Natural killer cell (primary cell): ENCODE data around the gene RRP1B. TPM values are rescaled to one million over a fixed set of nuclear protein-coding genes. Genes with fewer than 3 reads are reported as not detected.

Experiments
- ATAC-seq, 3 donors: fragments of 150-1000 bp in 2 of 3; fragments of 200-7000 bp in 1 of 3; cut with Tn5 transposase; 1 replicate in 1 of 3; 2 replicates in 2 of 3; pipeline ENCODE4 v1.10.0; 2021; ENCODE audit warnings: mild to moderate bottlenecking in 2 of 3, moderate library complexity in 2 of 3
- DNase-seq, 2 donors: peaks; one replicate each; pipeline versions ENCODE4 v3.0.0 to v3.0.0-alpha.2; 2013 to 2021; ENCODE audit warnings: mixed read lengths in 1 of 2
- H3K27ac ChIP-seq: one replicate; pipeline ENCODE4 v1.5.1; 2013; ENCODE audit warnings: mild to moderate bottlenecking, low read length
- H3K27me3 ChIP-seq: one replicate; pipeline ENCODE4 v1.6.1; 2013; ENCODE audit warnings: low read length; ENCODE audit not compliant: control insufficient read depth, insufficient read depth
- H3K36me3 ChIP-seq: one replicate; pipeline ENCODE4 v1.6.1; 2013; ENCODE audit warnings: low read length; ENCODE audit not compliant: control insufficient read depth, insufficient read depth
- H3K4me1 ChIP-seq: one replicate; pipeline ENCODE4 v1.6.1; 2013; ENCODE audit warnings: low read length; ENCODE audit not compliant: control insufficient read depth, insufficient read depth
- H3K4me3 ChIP-seq: one replicate; pipeline ENCODE4 v1.5.1; 2013; ENCODE audit warnings: low read length
- H3K9me3 ChIP-seq: one replicate; pipeline ENCODE4 v1.6.1; 2013; ENCODE audit warnings: low read length; ENCODE audit not compliant: control insufficient read depth, insufficient read depth
- H3K27ac Mint-ChIP-seq, 2 donors: one replicate each; pipeline ENCODE4 v1.8.0; 2022; ENCODE audit warnings: mild to moderate bottlenecking in 2 of 2, mixed read lengths in 2 of 2, moderate library complexity in 1 of 2
- H3K27me3 Mint-ChIP-seq, 2 donors: one replicate each; pipeline ENCODE4 v1.8.0; 2022; ENCODE audit warnings: low read depth in 2 of 2, mixed read lengths in 2 of 2
- H3K36me3 Mint-ChIP-seq: one replicate; pipeline ENCODE4 v1.8.0; 2022; ENCODE audit warnings: mixed read lengths
- H3K4me1 Mint-ChIP-seq, 2 donors: one replicate each; pipeline ENCODE4 v1.8.0; 2022; ENCODE audit warnings: mixed read lengths in 2 of 2
- H3K4me3 Mint-ChIP-seq: one replicate; pipeline ENCODE4 v1.8.0; 2022; ENCODE audit warnings: mild to moderate bottlenecking, moderate library complexity, mixed read lengths
- H3K9me3 Mint-ChIP-seq, 2 donors: one replicate each; pipeline ENCODE4 v1.8.0; 2022; ENCODE audit warnings: mixed read lengths in 2 of 2
- WGBS: methylation state at CpG from one replicate; pipeline ENCODE4 v1.1.7; 2013; ENCODE audit warnings: missing lambda C conversion rate; ENCODE audit not compliant: insufficient coverage; 5-methylcytosine and 5-hydroxymethylcytosine counted together
- intact Hi-C: fragments of 100-400 bp; cut with micrococcal nuclease; formaldehyde crosslinking; loops from one replicate; pipeline ENCODE4 v1.14.2; 2022
- total RNA-seq, 4 donors: library from RNA; stranded (reverse); fragments of 120-200 nt in 1 of 4; gene quantifications; one replicate each; pipeline versions ENCODE4 v1.2.3 to v1.2.4, GENCODE V29; 2013 to 2022
- TF ChIP-seq, protein P1 (sequence below): fragments of 200-600 bp; IDR thresholded peaks from one replicate; pipeline ENCODE4 v1.8.0; 2022; ENCODE audit warnings: antibody characterized with exemption

RRP1B gene
- total RNA-seq, 3 donors from 2014 or later (not counting 1 experiment from before 2014, with no cell fraction given) = 18.1 to 28.4 (median 25.0) TPM

DNA sequence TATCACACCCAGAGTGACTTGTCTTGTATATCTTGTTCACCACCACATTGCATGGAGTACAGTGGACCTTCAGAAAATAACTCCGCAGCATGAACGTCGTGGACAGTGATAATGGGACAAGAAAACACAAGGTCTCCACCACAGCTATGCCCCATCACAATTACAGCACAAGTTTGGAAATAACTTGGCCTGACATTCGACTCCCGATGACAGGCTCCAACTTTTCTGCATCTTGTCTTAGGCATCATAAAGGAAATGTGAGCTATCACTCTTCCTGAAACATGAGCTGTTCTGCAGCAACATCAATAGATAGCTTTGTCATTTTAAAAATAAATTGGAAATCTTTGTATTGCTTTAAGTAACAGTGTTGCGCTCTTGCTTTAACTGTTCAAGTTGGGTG lies 2.9 kb downstream of the RRP1B start:
- peaks cover 14% of the 10 kb centered on the region for H3K36me3 ChIP-seq
- H3K4me1 ChIP-seq = peaks cover 22% of the 10 kb centered on the region
- H3K27ac Mint-ChIP-seq = peak overlapping the region in 1 of 2 donors; percentile 85
- H3K27ac ChIP-seq = no peak overlapping the region
- no peaks in the 10 kb centered on the region for H3K27me3 ChIP-seq
- H3K4me3 Mint-ChIP-seq = peak overlapping the region; percentile 45
- TF ChIP-seq, protein P1, sequence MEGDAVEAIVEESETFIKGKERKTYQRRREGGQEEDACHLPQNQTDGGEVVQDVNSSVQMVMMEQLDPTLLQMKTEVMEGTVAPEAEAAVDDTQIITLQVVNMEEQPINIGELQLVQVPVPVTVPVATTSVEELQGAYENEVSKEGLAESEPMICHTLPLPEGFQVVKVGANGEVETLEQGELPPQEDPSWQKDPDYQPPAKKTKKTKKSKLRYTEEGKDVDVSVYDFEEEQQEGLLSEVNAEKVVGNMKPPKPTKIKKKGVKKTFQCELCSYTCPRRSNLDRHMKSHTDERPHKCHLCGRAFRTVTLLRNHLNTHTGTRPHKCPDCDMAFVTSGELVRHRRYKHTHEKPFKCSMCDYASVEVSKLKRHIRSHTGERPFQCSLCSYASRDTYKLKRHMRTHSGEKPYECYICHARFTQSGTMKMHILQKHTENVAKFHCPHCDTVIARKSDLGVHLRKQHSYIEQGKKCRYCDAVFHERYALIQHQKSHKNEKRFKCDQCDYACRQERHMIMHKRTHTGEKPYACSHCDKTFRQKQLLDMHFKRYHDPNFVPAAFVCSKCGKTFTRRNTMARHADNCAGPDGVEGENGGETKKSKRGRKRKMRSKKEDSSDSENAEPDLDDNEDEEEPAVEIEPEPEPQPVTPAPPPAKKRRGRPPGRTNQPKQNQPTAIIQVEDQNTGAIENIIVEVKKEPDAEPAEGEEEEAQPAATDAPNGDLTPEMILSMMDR = no peak
- H3K4me1 Mint-ChIP-seq = peaks cover 39 to 45% of the 10 kb centered on the region in 2 donors
- intact Hi-C loops = no loop called here
- DNase-seq (no peak), ATAC-seq (no peak)
- no peaks in the 10 kb centered on the region for H3K36me3 Mint-ChIP-seq
- H3K9me3 ChIP-seq = no peaks in the 10 kb centered on the region
- no peaks in the 10 kb centered on the region for H3K27me3 Mint-ChIP-seq
- H3K9me3 Mint-ChIP-seq = no peaks in the 10 kb centered on the region
- WGBS = 80% methylated on average over 6 of the region's 6 CpGs
- no peak overlapping the region for H3K4me3 ChIP-seq

GRCh38 chr21:43663033-43663432 lies 3.7 kb downstream of the RRP1B start:
- no peak for DNase-seq
- peaks cover 42 to 49% of the 10 kb centered on the region in 2 donors for H3K4me1 Mint-ChIP-seq
- no peaks in the 10 kb centered on the region for H3K9me3 ChIP-seq
- H3K27me3 Mint-ChIP-seq = no peaks in the 10 kb centered on the region
- TF ChIP-seq, protein P1 = no peak
- H3K4me1 ChIP-seq = peaks cover 22% of the 10 kb centered on the region
- ATAC-seq = no peak
- H3K9me3 Mint-ChIP-seq = no peaks in the 10 kb centered on the region
- 90% methylated on average over 8 of the region's 9 CpGs for WGBS
- H3K27me3 ChIP-seq = no peaks in the 10 kb centered on the region
- H3K4me3 Mint-ChIP-seq = no peak overlapping the region
- no peak overlapping the region for H3K4me3 ChIP-seq
- intact Hi-C loops = no loop called here
- H3K36me3 Mint-ChIP-seq = no peaks in the 10 kb centered on the region
- H3K27ac Mint-ChIP-seq = no peak overlapping the region
- H3K27ac ChIP-seq = no peak overlapping the region
- peaks cover 14% of the 10 kb centered on the region for H3K36me3 ChIP-seq

- H3K4me3 Mint-ChIP-seq = no peak overlapping the region
- intact Hi-C loops = no loop called here
- no peaks in the 10 kb centered on the region for H3K36me3 Mint-ChIP-seq
- WGBS = 34% methylated on average over 3 of the region's 4 CpGs
- ATAC-seq = no peak
- Histone ChIP-seq H3K36me3 (peaks cover 14% of the 10 kb centered on the region), H3K4me3 (no peak overlapping the region), H3K27me3 (no peaks in the 10 kb centered on the region), H3K9me3 (no peaks in the 10 kb centered on the region), H3K27ac (no peak overlapping the region), H3K4me1 (peaks cover 15% of the 10 kb centered on the region)
- no peak overlapping the region for H3K27ac Mint-ChIP-seq
- H3K9me3 Mint-ChIP-seq = no peaks in the 10 kb centered on the region
- TF ChIP-seq, protein P1 = no peak
- H3K27me3 Mint-ChIP-seq = no peaks in the 10 kb centered on the region
- H3K4me1 Mint-ChIP-seq = peaks cover 42 to 44% of the 10 kb centered on the region in 2 donors
- no peak for DNase-seq
Observed at GRCh38 chr21:43664358-43664757, 5.0 kb downstream of the RRP1B start.

- Mint-ChIP-seq H3K9me3 (no peaks in the 10 kb centered on the region), H3K27me3 (no peaks in the 10 kb centered on the region), H3K4me3 (no peak overlapping the region), H3K27ac (no peak overlapping the region), H3K4me1 (peaks cover 30 to 31% of the 10 kb centered on the region in 2 donors), H3K36me3 (no peaks in the 10 kb centered on the region)
- H3K27ac ChIP-seq = no peak overlapping the region
- H3K27me3 ChIP-seq = no peaks in the 10 kb centered on the region
- no peak for ATAC-seq
- H3K4me3 ChIP-seq = no peak overlapping the region
- peaks cover 5% of the 10 kb centered on the region for H3K4me1 ChIP-seq
- H3K36me3 ChIP-seq = peaks cover 21% of the 10 kb centered on the region
- TF ChIP-seq, protein P1 = no peak
- intact Hi-C loops = no loop called here
- whole genome bisulfite sequencing = 81% methylated on average over 4 of the region's 4 CpGs
- no peaks in the 10 kb centered on the region for H3K9me3 ChIP-seq
- DNase-seq = no peak
Observed at GRCh38 chr21:43665879-43666278, 6.5 kb downstream of the RRP1B start.
